NCI-H2171 (cell line): ENCODE data around the gene CHERP.
"Not testable (repeated sequence)": the region's sequence is repeated elsewhere in the genome, so short reads cannot be mapped to it uniquely, and the experiment has no call there.

Experiments used
- DNase-seq: peaks from one replicate; lab custom pipeline; 2025; lab: John Stamatoyannopoulos, UW

The CHERP gene

DNA sequence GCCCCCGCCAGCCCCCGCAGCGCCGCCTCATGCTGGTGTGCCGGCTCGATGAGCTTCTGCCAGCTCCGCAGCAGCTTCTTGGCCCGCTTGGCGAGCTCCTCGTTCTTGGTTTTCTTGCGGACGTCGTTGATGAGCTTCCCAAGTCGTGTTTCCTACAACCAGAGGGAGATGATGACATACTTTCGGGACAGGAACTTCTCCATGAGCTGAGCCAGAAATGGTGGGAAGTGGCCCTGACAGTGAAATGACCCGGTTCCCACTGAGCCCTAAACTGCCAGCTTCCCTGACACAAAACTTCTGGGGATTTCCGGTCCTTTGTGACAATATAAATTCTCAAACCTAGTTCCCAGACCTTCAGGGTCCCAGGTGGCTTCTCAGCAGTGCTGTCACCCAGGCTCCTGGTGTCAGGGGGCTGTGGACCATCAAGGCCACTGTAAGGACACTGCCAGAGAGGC lies 35.3 kb upstream of the CHERP start:
- DNase-seq, result no peak

DNA sequence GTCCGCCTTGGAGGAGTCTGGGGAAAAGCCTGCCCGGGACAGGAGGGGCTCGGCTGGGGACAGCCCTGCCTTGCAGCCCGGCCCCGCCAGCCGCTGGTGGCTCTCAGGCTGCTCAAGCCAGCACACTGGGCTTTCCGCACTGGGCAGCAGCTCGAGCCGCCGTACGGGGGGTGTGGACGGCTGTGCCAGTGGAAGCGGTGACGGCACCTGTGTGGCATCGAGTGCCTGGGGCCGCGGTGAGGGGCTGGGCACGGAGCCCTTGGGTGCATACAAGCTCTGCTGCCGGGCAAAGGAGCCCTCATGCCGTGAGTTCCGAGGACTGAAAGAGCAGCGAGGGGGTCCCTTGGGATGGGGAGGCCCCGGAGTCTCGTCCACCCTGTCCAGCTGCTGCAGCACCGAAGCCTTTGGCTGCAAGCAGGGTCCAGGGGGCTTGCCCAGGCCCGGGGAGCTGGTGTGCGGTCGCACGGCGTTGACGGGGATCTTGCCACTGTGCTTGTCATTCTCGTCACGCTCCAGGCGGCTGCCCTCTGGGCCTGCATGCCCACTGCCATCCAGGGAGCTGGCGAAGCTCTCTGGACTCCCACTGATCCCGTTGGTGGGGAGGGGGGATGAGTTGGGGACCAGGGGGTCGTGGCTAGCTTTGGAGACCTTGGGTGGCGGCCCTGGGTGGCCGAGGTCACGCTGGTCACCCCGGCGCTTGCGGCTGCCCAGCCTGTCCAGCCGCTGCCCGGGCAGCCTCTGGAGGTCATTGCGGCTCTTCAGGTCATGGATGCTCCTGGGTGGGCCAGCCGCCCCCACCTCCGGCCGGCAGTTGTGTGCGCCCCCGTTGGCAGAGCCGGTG lies 34.7 kb upstream of the CHERP start:
- DNase-seq, result no peak

DNA sequence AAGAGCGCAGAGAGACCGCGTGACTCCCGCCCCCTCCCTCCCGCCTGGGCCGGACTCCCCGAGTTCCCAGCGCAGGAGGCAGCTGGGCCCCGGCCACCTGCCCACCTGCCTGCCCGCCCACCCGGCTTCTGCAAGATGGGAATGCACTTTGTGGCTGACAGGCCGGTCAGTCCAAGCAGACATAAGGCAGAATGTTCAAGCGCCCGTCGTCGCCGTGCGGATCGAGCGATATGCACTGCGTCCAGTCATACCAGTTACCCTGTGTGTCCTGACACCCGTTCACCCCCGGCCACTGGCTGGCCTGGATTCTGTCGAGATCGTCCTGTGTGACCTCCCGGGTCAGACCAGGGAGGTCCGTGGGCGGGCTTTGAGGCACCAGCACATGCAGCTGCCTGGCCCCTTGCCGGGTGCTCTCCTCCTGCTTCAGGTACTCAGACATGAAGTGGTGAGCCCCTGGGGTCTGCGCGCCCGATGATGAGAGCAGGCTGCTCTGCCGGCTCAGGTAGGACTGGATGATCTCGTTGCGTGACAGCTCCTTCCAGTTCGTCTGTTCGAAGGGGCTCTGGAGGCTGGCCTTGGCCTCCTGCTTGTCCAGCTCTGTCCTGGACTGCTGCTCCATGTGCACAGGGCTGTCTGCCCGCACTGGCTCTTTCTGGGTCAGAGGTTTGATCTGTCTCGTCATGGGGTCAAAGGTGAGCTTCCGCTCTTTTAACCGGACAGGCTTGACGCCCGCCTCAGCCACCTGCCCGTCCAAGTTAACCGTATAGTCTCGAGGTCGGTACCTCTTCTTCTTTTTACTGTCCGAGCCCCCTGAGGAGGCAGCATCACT lies 33.8 kb upstream of the CHERP start:
- no peak for DNase-seq

DNA sequence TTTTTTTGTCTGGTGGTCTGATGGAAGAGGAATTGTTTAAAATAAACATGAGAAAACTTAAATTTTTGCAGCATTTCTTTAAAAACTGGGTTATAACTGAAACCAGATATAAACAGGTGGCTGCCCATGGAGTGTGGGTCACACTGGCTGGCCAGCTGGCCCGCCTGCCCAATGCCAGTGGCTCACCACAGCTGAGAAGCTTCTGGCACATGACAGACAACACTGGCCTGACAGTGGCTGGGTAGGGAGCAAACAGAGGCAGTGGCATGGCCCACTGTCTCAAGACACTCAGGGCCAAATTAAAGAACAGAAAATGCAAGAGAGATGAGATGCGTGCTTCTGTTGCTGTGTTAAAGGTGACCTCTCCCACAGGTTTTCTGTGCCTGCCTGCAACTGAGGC lies 33.0 kb upstream of the CHERP start:
- DNase-seq, result no peak

DNA sequence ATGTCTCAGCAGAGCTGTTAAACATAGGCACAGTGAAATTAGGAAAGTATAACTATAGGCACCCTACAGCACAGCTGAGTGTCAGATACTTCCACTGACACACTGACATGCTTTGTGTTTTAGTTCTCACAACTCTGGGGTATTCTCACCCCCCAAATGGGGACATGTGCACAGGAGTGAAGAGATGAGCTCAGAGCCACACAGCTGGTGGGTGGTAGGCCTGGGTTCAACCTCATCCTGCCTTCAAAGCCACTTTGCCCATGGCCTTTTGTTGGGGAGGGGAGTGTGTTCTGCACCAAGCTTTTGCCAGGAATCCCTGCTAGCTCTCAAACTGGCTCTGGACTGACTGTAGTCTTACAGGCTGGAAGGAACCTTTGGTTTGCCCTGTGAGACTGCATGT lies 31.7 kb upstream of the CHERP start:
- no peak for DNase-seq

DNA sequence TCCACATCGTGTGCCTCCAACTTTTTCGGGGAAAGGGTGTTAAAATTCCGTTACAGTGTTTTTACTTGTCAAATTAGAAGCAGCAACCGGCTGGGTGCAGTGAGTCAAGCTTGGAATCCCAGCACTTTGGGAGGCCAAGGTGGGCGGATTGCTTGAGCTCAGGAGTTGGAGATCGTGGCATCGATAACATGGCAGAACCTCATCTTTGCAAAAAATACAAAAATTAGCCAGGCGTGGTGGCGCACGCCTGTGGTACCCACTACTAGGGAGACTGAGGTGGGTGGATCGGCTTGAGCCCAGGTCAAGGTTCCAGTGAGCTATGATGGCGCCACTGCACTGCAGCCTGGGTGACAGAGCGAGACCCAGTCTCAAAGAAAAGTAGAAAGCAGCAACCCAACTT lies 31.1 kb upstream of the CHERP start:
- DNase-seq, result no peak

DNA sequence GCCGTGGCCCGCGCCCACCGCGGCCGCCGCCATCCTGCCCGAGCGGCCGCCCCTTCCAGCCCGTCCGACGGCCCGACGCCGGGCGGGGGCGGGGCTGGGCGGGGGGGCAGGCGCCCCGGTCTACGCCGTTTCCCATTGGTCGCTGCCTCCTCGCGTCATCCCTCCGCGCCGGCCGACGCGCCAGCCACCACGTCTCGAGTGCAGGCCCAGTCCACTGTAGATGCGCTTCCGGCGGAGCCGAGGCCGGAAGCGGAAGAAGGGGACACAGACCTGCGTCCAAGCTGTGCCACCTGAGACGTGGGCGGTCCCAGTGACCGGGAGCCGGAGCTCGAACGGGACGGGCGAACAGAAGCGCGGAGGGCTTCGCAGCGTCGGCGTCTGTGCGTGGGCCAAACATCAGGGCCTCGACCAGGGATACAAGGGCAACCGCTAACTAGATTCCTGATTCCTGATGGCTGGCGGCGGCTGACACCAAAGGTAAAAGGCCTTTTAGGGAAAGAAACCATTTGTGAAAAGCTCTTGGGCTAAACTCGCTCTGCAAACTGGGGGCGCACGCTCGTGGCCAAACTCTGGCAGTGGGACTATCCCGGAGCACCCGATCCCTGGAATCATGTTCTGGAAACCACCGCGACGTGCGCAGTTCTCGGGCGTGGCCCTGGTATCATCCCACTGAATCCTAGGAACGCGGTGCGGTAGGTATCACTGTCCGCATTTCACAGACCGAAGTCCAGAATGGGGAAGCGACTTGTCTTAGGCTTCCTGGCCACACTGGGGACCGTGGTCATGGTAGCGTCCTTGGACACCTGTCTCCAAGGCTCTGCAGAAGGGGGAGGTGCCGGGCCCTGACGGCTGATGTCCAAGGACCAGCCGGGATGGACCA lies 30.3 kb upstream of the CHERP start, which contains the start of gene SLC35E1:
Gene SLC35E1 (minus strand): TSS at position 84 of the 880 bp plus-strand sequence. CDS start 51 bp downstream, at position 33.
- peak; percentile 94 for DNase-seq

DNA sequence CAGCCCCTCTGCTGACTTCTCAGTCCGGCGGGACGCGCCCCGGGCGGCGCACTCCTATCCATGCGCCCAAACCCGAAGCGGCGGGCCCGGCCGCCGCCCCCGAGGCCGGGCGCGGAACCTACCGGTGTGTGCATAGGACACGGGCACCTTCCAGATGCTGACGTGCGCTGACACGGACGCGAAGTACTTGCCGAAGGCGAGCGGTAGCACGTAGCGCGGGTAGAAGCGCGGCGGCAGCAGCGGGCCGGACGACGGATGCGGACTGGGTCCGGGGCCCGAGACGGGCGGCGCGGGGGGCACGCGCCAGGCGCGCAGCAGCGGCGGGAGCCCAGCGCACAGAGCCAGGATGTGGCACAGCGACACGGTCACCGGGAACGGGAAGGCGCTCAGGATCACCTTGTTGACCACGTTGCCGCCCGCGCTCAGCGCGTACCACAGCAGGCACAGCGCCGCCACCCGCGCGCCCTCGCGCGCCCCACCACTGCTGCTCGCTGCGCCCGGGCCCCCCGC lies 29.6 kb upstream of the CHERP start:
- no peak for DNase-seq

DNA sequence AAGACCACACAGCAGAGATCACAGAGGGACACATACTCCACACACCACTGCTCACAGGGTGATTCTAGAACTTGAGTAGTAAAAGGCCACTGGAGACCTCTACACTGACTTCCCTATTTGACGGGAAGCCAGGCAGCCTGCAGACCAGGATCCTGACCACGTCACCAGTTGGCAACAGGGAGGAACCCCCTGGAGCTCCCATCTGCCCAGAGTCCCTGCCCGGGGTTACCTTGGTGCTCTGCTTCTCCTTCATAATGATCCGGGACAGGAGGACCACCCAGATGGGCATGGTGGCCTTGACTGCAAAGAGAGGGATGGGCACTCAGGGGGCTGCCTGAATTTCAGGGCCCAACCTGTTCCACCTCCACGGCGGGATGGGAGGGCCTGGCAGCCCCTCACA lies 29.0 kb upstream of the CHERP start:
- DNase-seq, result no peak

DNA sequence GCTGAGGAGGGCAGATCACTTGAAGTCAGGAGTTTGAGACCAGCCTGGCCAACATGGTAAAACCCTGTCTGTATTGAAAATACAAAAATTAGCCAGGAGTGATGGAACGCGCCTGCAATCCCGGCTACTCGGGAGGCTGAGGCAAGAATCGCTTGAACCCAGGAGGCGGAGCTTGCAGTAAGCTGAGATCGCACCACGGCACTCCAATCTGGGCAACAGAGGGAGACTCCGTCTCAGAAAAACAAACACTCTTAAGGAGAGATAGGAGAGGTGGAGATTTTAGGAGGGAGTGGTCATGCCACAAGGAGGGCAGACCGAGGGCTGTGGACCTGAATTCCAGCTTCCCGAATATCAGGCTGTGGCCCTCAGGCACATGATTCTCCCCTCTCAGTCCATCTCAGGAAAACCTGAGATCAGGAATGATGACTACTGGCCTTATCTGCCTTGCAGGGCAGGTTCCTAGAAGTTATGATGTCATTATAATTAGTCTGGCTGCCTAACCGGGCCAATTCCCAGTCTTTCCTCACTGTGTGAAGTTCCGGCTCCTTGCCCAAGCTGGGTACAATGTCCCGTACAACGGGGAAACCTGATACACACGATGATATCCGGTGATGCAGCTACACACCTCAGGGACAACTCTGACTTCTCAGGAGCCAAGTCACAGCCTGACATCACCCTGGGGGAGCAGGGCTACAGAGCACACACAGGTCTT lies 27.5 kb upstream of the CHERP start:
- DNase-seq, result no peak

DNA sequence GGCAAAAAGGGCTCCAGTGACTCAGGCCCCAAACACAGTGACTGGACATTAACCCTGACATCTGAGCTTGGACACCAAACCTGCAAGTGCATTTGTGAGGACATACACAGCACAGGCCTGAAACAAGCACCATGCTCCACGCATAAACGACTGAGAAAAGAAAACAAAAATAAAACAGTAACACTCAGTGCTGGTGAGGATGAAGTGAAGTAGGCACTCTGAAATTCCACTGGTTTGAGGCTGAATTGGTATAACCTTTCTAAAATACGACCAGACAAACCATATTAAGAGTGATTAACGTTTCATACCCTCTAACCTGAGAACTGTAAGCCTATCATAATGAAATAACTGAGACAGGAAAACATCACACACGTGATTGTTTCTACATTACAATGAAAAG lies 24.5 kb upstream of the CHERP start:
- no peak for DNase-seq

DNA sequence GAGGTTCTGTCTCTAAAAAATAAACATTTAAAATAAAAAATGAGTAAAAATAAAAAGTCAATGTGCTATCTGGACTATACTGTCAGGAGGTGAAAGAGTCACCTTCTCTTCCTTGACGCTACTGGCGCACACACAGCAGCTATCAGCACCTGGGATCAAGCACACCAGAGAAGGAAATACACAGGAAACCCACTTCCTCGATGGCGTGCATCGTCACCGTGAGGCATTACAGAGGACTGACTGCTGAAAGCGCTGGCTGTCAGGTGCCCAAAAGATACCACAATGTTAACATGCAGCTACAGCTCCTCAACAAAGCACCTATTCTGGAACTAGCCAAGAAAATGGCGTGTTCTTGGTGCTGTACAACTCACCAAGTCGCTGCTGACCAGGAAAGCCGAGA lies 23.9 kb upstream of the CHERP start:
- DNase-seq, result no peak

DNA sequence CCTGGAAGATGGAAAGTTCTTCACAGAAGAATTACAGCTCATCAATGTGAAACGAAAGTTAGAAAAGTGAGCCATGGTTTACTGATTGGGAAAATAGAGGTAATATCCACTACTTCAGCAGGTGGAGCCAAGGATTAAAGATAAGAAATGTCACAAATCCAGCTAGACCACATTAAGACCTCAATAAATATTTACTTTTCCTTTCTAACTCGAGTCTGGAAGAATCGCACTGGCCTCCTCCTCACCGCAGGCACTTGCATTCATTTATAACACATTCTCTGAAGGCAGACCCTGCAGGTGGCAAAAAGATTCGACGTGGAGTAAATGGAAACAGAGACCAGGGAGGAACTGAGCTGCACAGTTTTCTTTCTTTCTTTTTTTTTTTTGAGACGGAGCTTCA lies 22.6 kb upstream of the CHERP start:
- no peak for DNase-seq

DNA sequence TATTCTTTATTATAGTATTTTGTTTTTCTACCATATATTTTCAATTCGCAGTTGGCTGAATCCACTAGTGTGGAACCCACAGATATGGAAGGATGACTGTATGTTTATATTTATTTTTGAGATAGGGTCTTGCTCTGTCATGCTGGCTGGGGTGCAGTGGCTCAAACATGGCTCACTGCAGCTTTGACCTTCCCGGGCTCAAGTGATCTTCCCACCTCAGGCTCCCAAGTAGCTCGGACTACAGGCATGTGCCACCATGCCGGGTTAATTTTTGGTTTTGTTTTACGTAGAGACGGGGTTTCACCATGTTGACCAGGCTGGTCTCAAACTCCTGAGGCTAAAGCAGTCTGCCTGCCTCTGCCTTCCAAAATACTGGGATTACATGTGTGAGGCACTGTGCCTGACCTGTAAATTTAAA lies 20.4 kb upstream of the CHERP start:
- no peak for DNase-seq

DNA sequence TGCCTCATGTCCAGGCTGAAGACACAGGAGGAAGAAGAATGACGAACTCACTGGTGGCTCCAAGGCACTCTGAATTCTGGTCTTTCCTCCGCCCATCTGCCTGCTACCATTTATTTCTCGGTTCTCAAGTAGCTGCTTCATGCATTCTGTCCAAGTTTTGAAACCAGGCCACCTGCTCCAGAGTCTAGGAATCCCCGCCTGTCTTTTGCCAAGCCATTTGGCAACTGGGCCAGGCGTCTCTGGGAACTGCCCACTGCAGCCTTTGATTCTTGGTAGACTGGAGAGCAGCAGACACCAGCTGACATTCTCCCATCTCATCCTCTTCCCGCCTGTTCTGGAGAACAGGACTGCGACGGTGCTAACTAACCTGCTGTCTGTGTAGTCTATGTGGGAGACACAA lies 19.1 kb upstream of the CHERP start:
- no peak for DNase-seq

DNA sequence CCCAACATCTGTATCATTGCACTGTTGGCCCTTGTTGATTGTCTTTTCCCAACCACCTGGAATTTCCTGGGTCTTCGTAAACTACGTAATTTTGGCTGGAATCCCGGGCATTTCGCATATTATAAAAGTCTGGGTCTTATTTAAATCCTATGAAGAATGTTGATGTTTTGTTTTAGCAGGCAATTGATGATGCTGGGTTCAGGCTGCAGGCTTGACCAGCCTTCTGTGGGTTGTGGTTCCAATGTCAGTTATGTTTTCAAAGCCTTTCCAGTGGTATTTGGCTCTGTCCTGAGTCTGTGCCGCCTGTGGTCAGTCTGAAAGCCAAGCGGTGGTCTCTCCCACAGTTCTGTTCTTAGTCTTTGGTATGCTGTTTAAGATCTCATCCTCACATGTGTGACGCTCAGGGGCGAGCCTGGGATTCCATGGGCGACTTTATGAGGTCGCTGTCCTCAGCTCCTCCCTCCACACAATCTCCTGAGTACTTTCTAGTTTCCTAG lies 17.6 kb upstream of the CHERP start:
- no peak for DNase-seq

DNA sequence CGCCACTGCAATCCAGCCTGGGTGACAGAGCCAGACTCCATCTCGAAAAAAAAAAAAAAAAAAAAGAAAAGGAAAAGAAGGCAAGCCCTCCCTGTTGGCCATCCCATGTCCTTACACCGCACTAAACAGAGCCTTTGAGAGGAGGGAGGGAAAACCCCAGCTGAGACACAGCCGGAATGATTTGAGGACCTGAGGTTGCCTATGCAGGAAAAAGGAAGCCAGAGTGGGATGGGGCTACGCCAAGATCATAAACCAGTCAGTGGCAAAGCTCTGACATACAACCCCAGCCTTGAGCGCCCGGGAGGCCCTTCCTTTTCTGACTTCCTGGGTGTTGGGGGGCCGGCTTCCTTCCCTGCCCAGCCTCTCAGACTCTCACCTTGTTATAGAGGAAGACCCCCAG lies 12.5 kb upstream of the CHERP start:
- DNase-seq, result no peak

DNA sequence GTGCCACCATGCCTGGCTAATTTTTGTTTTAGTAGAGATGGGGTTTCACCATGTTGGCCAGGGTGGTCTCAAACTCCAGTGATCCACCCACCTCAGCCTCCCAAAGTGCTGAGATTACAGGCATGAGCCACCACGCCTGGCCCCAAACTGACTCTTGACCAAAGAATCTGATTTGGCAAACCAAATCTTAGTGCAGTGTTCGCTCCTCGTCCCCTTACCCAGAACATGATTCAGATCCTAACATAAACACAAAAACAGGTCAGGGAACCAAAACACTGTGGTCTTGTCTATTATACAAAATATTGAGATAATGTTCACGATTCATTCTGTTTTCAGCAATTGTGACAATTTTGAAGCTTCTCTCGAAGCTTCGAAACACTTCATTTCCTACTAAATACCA lies 9.7 kb upstream of the CHERP start:
- DNase-seq, result not testable (repeated sequence)

DNA sequence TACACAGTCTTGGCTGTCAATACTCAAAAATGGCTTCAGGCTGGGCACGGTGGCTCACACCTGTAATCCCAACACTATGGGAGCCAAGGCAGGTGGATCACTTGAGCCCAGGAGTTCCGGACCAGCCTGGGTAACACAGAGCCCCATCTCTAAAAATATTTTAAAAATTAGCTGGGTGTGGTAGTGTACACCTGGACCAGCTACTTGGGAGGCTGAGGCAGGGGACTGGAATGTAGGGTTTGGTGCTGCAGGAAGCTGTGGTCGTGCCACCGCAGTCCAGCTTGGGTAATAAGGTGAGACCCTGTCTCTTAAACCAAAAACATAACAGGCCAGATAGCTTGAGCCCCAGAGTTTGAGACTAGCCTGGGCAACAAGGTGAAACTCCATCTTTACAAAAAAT lies 6.7 kb upstream of the CHERP start:
- DNase-seq, result no peak

DNA sequence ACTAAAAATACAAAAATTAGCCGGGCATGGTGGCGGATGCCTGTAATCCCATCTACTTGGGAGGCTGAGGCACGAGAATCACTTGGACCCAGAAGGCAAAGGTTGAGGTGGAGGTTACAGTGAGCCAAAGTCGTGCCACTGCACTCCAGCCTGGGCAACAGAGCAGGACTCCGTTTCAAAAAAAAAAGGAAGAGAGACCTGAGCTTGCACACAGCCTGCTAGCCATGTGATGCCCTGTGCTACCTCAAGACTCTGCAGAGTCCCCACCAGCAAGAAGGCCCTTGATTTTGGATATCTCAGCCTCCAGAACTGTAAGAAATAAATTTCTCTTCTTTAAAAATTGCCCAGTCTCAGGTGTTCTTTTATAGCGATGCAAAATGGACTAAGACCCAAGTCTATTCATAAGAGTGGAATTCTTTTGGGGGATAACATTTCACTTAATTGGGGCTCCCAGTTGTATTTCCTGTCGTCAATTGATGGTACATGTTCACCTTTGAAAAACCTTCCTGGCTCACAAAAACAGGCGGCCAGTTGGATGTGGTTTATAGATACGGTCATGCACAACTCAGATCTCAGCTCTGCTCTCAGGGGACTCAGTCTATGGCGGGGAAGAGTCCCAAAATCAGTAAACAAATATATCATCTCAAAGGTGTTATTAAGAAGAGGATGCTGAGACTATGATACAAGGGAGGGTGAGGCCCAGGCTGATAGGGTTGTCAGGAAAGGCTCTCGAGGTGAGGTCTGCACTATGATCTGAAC lies 2.4 kb upstream of the CHERP start:
- DNase-seq, result no peak
